SK-N-MC (cell line): ENCODE results near the gene HDAC7.

Experiments used
- EZH2 ChIP-seq: fragments of 200-600 bp; sonication (generic); IDR thresholded peaks from one replicate; pipeline ENCODE4 v1.6.1; 2017; ENCODE audit warnings: antibody characterized with exemption
- FOXP2 ChIP-seq: optimal IDR thresholded peaks from 2 replicates; pipeline ENCODE3; 2011; ENCODE audit warnings: mild to moderate bottlenecking, moderate library complexity; ENCODE audit not compliant: insufficient read depth; ENCODE audit errors: extremely low read length, control extremely low read depth
- POLR2AphosphoS5 ChIP-seq: IDR thresholded peaks from 2 replicates; pipeline ENCODE4 v1.6.1; 2012; ENCODE audit warnings: mild to moderate bottlenecking, low read depth, low read length, borderline replicate concordance

- TF ChIP-seq EZH2 (no peak), POLR2AphosphoS5 (no peak), FOXP2 (no peak)
Measured at GRCh38 chr12:47860873-47861272, 41.2 kb upstream of the HDAC7 start.
